GM23338 (cell line): ENCODE data around the gene ESRRB. TPM values are rescaled to one million over a fixed set of nuclear protein-coding genes. Genes with fewer than 3 reads are reported as not detected.

Source experiments
- ATAC-seq: fragments of 200-7000 bp; cut with Tn5 transposase; 3 replicates; pipeline ENCODE4 v1.9.1; 2020
- DNase-seq: peaks from one replicate; pipeline ENCODE4 v3.0.0-alpha.2; 2015; ENCODE audit warnings: low spot score
- H2AFZ ChIP-seq: fragments of 200-600 bp; sonication (generic); 2 replicates; pipeline ENCODE4 v1.8.0; 2016; ENCODE audit warnings: antibody characterized with exemption, mild to moderate bottlenecking, moderate library complexity
- H3F3A ChIP-seq: fragments of 200-600 bp; sonication (generic); replicated peaks from 2 replicates; pipeline ENCODE4 v1.8.0; 2017; ENCODE audit warnings: antibody characterized with exemption, mixed run types, low read depth
- H3K27ac ChIP-seq: fragments of 200-600 bp; sonication (generic); 2 replicates; pipeline ENCODE4 v1.6.1; 2016; ENCODE audit warnings: low read depth
- H3K27me3 ChIP-seq: fragments of 200-600 bp; sonication (generic); 2 replicates; pipeline ENCODE4 v1.8.0; 2016; ENCODE audit warnings: mild to moderate bottlenecking, mixed run types, moderate library complexity; ENCODE audit not compliant: insufficient read depth
- H3K36me3 ChIP-seq: fragments of 200-600 bp; sonication (generic); 2 replicates; pipeline ENCODE4 v1.8.0; 2016; ENCODE audit warnings: mild to moderate bottlenecking; ENCODE audit not compliant: insufficient read depth
- H3K4me1 ChIP-seq: fragments of 200-600 bp; sonication (generic); 2 replicates; pipeline ENCODE4 v1.8.0; 2016; ENCODE audit warnings: mild to moderate bottlenecking, moderate library complexity; ENCODE audit not compliant: insufficient read depth
- H3K4me2 ChIP-seq: fragments of 200-600 bp; sonication (generic); 2 replicates; pipeline ENCODE4 v1.7.1; 2017; ENCODE audit warnings: mixed run types
- H3K4me3 ChIP-seq: fragments of 200-600 bp; sonication (generic); 2 replicates; pipeline ENCODE4 v1.6.1; 2016; ENCODE audit warnings: mixed run types
- H3K79me2 ChIP-seq: fragments of 200-600 bp; sonication (generic); replicated peaks from 2 replicates; pipeline ENCODE4 v1.8.0; 2017; ENCODE audit warnings: mild to moderate bottlenecking; ENCODE audit not compliant: insufficient read depth
- H3K9me2 ChIP-seq: fragments of 200-600 bp; sonication (generic); 2 replicates; pipeline ENCODE4 v1.8.0; 2017; ENCODE audit not compliant: insufficient read depth
- H4K20me1 ChIP-seq: fragments of 200-600 bp; sonication (generic); replicated peaks from 2 replicates; pipeline ENCODE4 v1.8.0; 2017; ENCODE audit warnings: mild to moderate bottlenecking; ENCODE audit not compliant: insufficient read depth
- H3K27ac Mint-ChIP-seq: 2 replicates; pipeline ENCODE4 v1.8.0; 2020; ENCODE audit warnings: inconsistent platforms, mild to moderate bottlenecking, moderate library complexity, mixed read lengths
- H3K27me3 Mint-ChIP-seq: 3 replicates; pipeline ENCODE4 v1.8.0; 2022; ENCODE audit warnings: low read depth, mild to moderate bottlenecking, moderate library complexity, mixed read lengths, inconsistent platforms; ENCODE audit not compliant: insufficient read depth, poor library complexity
- H3K36me3 Mint-ChIP-seq: 3 replicates; pipeline ENCODE4 v1.8.0; 2021; ENCODE audit warnings: low read depth, mild to moderate bottlenecking, inconsistent platforms, moderate library complexity, mixed read lengths
- H3K4me1 Mint-ChIP-seq: 3 replicates; pipeline ENCODE4 v1.8.0; 2020; ENCODE audit warnings: mild to moderate bottlenecking, inconsistent platforms, mixed read lengths
- H3K4me3 Mint-ChIP-seq: 3 replicates; pipeline ENCODE4 v1.8.0; 2021; ENCODE audit warnings: moderate library complexity, mild to moderate bottlenecking, inconsistent platforms, mixed read lengths
- H3K9me3 Mint-ChIP-seq: 3 replicates; pipeline ENCODE4 v1.8.0; 2020; ENCODE audit warnings: moderate library complexity, mild to moderate bottlenecking, inconsistent platforms, mixed read lengths
- CREB1 ChIP-seq: fragments of 250-450 bp; sonication (Bioruptor Pico); IDR thresholded peaks from 2 replicates; pipeline ENCODE4 v1.5.0; 2020; ENCODE audit warnings: low read depth, mild to moderate bottlenecking, moderate library complexity
- CTCF ChIP-seq, 2 experiments: fragments of 200-600 bp in 1 of 2; sonication (generic) in 1 of 2; conservative IDR thresholded peaks; 2 replicates each; pipeline versions ENCODE4 v1.5.1 to v1.6.1; 2016 to 2017; ENCODE audit warnings: antibody characterized with exemption in 2 of 2, low read depth in 2 of 2, mild to moderate bottlenecking in 2 of 2, moderate library complexity in 1 of 2
- EZH2phosphoT487 ChIP-seq: fragments of 200-600 bp; sonication (generic); IDR thresholded peaks from one replicate; pipeline ENCODE4 v1.8.1; 2018; ENCODE audit warnings: antibody characterized with exemption; ENCODE audit not compliant: unreplicated experiment
- JUNB ChIP-seq: IDR thresholded peaks from one replicate; pipeline ENCODE4 v1.6.1; 2016; ENCODE audit warnings: antibody characterized with exemption; ENCODE audit not compliant: unreplicated experiment
- POLR2AphosphoS5 ChIP-seq: IDR thresholded peaks from 2 replicates; pipeline ENCODE4 v1.6.1; 2016; ENCODE audit warnings: antibody characterized with exemption, low read depth
- STAT1 ChIP-seq: IDR thresholded peaks from one replicate; pipeline ENCODE4 v1.6.1; 2016; ENCODE audit warnings: antibody characterized with exemption; ENCODE audit not compliant: unreplicated experiment
- ZNF114 ChIP-seq: fragments of 250-450 bp; sonication (Bioruptor Pico); IDR thresholded peaks from 2 replicates; pipeline ENCODE4 v1.5.0; 2020; ENCODE audit warnings: mild to moderate bottlenecking, moderate library complexity
- ZNF331 ChIP-seq: fragments of 250-450 bp; sonication (Bioruptor Pico); IDR thresholded peaks from 2 replicates; pipeline ENCODE4 v1.5.0; 2020; ENCODE audit warnings: low read depth, mild to moderate bottlenecking, moderate library complexity
- polyA plus RNA-seq: library from polyadenylated mRNA; unstranded; fragments of >200 nt; fragmentation: Nextera tagmentation; extraction: Ambion mirVana; gene quantifications from 2 replicates; pipeline ENCODE4 v1.2.1, GENCODE V29; 2016
- total RNA-seq: library from RNA; depleted of rRNA; stranded (reverse); fragments of >200 nt; shearing (Covaris generic); gene quantifications from 2 replicates; pipeline ENCODE4 v1.2.3, GENCODE V29; 2014
- TF ChIP-seq, protein P1 (sequence below): fragments of 250-450 bp; sonication (Bioruptor Pico); IDR thresholded peaks from 2 replicates; pipeline ENCODE4 v1.5.0; 2020; ENCODE audit warnings: mild to moderate bottlenecking, moderate library complexity
- TF ChIP-seq, protein P2 (sequence below): IDR thresholded peaks from 2 replicates; pipeline ENCODE4 v1.6.1; 2016; ENCODE audit warnings: antibody characterized with exemption

The ESRRB gene
- total and polyA plus RNA-seq, 2 experiments from 2014 or later, result 0.31 to 0.52 TPM

DNA sequence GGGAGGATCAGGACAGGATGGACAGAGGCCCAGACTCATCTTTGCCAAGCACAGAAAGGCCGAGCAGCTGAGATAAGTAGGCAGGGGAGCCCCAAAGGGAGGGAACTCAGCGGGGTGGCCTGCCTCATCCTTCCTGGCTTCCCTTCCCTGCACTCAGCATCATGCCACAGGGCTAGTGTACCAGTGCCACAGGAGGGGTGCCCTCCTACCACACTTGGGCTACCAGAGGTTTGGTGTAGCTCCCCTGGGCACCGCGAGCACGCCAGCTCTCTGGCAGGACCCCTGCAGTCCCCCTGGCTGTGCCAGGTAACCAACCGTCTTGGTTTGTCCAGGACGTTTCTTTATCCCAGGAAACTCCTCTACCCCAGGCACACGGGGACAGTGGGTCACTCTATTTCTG lies 123.5 kb downstream of the ESRRB start:
- DNase-seq, result no peak
- TF ChIP-seq STAT1 (no peak), POLR2AphosphoS5 (no peak), ZNF331 (no peak), EZH2phosphoT487 (no peak)
- no peaks in the 10 kb centered on the region for H3K79me2 ChIP-seq
- Mint-ChIP-seq H3K4me1 (peaks cover 4% of the 10 kb centered on the region; the same call in 1 of the 3 replicates), H3K9me3 (no peaks in the 10 kb centered on the region), H3K36me3 (no peaks in the 10 kb centered on the region), H3K27me3 (peaks cover 3% of the 10 kb centered on the region), H3K27ac (no peak overlapping the region), H3K4me3 (no peak overlapping the region)
- H2AFZ ChIP-seq, result no peak overlapping the region
- no peak overlapping the region for H3K4me3 ChIP-seq
- H3K27me3 ChIP-seq, result no peaks in the 10 kb centered on the region
- no peak overlapping the region for H3K4me2 ChIP-seq
- H3K27ac ChIP-seq, result no peak overlapping the region
- ATAC-seq, result no peak
- H3K4me1 ChIP-seq, result no peaks in the 10 kb centered on the region
- H4K20me1 ChIP-seq, result no peaks in the 10 kb centered on the region
- no peaks in the 10 kb centered on the region for H3K36me3 ChIP-seq
- no peaks in the 10 kb centered on the region for H3F3A ChIP-seq
- no peaks in the 10 kb centered on the region for H3K9me2 ChIP-seq

DNA sequence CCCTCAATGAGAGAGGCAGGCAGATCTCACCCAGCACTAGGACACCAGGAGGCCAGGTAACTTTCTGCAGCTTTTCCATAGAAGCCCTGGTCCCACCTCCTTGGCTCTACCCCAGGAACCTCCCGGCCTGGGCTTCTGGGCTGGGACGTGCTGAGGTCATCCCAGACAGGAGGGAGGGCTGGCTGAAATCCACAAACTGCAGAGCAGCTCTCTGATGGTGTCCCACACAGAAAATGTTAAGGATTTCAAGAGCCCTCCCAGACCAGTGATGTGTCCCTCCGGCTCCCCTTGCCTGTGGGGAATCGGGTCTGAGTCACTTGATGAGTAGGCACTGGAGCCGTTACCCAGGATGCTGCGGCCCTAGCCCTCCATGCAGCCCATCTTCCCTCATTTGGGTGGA lies 124.1 kb downstream of the ESRRB start:
- TF ChIP-seq ZNF331 (no peak), ZNF114 (CRISPR knock-in tag) (no peak), EZH2phosphoT487 (no peak), CREB1 (CRISPR knock-in tag) (no peak), POLR2AphosphoS5 (no peak), JUNB (no peak), CTCF (conservative IDR thresholded peaks at IDR 0.05; ENCODE audit: low read depth in 2 of 2) (no peak)
- TF ChIP-seq, protein P1, sequence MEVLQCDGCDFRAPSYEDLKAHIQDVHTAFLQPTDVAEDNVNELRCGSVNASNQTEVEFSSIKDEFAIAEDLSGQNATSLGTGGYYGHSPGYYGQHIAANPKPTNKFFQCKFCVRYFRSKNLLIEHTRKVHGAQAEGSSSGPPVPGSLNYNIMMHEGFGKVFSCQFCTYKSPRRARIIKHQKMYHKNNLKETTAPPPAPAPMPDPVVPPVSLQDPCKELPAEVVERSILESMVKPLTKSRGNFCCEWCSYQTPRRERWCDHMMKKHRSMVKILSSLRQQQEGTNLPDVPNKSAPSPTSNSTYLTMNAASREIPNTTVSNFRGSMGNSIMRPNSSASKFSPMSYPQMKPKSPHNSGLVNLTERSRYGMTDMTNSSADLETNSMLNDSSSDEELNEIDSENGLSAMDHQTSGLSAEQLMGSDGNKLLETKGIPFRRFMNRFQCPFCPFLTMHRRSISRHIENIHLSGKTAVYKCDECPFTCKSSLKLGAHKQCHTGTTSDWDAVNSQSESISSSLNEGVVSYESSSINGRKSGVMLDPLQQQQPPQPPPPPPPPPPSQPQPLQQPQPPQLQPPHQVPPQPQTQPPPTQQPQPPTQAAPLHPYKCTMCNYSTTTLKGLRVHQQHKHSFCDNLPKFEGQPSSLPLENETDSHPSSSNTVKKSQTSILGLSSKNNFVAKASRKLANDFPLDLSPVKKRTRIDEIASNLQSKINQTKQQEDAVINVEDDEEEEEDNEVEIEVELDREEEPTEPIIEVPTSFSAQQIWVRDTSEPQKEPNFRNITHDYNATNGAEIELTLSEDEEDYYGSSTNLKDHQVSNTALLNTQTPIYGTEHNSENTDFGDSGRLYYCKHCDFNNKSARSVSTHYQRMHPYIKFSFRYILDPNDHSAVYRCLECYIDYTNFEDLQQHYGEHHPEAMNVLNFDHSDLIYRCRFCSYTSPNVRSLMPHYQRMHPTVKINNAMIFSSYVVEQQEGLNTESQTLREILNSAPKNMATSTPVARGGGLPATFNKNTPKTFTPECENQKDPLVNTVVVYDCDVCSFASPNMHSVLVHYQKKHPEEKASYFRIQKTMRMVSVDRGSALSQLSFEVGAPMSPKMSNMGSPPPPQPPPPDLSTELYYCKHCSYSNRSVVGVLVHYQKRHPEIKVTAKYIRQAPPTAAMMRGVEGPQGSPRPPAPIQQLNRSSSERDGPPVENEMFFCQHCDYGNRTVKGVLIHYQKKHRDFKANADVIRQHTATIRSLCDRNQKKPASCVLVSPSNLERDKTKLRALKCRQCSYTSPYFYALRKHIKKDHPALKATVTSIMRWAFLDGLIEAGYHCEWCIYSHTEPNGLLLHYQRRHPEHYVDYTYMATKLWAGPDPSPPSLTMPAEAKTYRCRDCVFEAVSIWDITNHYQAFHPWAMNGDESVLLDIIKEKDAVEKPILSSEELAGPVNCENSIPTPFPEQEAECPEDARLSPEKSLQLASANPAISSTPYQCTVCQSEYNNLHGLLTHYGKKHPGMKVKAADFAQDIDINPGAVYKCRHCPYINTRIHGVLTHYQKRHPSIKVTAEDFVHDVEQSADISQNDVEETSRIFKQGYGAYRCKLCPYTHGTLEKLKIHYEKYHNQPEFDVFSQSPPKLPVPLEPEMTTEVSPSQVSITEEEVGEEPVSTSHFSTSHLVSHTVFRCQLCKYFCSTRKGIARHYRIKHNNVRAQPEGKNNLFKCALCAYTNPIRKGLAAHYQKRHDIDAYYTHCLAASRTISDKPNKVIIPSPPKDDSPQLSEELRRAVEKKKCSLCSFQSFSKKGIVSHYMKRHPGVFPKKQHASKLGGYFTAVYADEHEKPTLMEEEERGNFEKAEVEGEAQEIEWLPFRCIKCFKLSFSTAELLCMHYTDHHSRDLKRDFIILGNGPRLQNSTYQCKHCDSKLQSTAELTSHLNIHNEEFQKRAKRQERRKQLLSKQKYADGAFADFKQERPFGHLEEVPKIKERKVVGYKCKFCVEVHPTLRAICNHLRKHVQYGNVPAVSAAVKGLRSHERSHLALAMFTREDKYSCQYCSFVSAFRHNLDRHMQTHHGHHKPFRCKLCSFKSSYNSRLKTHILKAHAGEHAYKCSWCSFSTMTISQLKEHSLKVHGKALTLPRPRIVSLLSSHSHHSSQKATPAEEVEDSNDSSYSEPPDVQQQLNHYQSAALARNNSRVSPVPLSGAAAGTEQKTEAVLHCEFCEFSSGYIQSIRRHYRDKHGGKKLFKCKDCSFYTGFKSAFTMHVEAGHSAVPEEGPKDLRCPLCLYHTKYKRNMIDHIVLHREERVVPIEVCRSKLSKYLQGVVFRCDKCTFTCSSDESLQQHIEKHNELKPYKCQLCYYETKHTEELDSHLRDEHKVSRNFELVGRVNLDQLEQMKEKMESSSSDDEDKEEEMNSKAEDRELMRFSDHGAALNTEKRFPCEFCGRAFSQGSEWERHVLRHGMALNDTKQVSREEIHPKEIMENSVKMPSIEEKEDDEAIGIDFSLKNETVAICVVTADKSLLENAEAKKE (CRISPR knock-in tag), result no peak
- TF ChIP-seq, protein P2, sequence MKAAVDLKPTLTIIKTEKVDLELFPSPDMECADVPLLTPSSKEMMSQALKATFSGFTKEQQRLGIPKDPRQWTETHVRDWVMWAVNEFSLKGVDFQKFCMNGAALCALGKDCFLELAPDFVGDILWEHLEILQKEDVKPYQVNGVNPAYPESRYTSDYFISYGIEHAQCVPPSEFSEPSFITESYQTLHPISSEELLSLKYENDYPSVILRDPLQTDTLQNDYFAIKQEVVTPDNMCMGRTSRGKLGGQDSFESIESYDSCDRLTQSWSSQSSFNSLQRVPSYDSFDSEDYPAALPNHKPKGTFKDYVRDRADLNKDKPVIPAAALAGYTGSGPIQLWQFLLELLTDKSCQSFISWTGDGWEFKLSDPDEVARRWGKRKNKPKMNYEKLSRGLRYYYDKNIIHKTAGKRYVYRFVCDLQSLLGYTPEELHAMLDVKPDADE, result no peak
- no peaks in the 10 kb centered on the region for H3K4me1 ChIP-seq
- Mint-ChIP-seq H3K9me3 (no peaks in the 10 kb centered on the region), H3K4me1 (peaks cover 4% of the 10 kb centered on the region; the same call in 1 of the 3 replicates), H3K36me3 (no peaks in the 10 kb centered on the region), H3K4me3 (no peak overlapping the region), H3K27ac (no peak overlapping the region), H3K27me3 (peaks cover 3% of the 10 kb centered on the region)
- DNase-seq, result no peak
- H3K36me3 ChIP-seq, result no peaks in the 10 kb centered on the region
- no peak overlapping the region for H3K4me3 ChIP-seq
- H3K27me3 ChIP-seq, result no peaks in the 10 kb centered on the region
- H3K9me2 ChIP-seq, result no peaks in the 10 kb centered on the region
- H3F3A ChIP-seq, result no peaks in the 10 kb centered on the region
- no peak for ATAC-seq
- no peak overlapping the region for H3K4me2 ChIP-seq
- no peak overlapping the region for H2AFZ ChIP-seq
- H3K27ac ChIP-seq, result no peak overlapping the region
- H3K79me2 ChIP-seq, result no peaks in the 10 kb centered on the region
- no peaks in the 10 kb centered on the region for H4K20me1 ChIP-seq
